Activated effector memory CD4-positive, alpha-beta T cell treated with Interleukin-2 at 50 U/mL for 16 hours (primary cell): ENCODE data around the gene MED13.
"Not testable (repeated sequence)": the region's sequence is repeated elsewhere in the genome, so short reads cannot be mapped to it uniquely, and the experiment has no call there.

Source experiments
- DNase-seq: peaks from one replicate; pipeline ENCODE4 v3.0.0-alpha.2; 2020

Gene MED13

DNA sequence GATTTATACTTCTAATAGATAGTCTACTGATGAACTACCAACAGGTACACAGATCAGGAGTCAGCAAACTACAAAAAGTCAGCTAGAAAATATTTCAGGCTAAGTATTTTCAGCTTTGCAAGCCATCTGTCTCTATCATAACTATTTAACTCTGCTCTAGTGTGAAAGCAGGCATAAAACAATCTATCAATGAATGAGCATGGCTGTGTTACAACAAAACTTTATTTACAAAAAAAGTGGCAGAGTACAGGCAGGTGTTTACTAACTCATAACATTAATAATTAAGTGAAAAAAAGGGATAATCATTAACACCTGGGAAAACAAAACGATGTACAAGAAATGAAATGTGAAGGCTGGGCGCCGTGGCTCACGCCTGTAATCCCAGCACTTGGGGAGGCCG lies 15.8 kb downstream of the MED13 start:
- no peak for DNase-seq

- DNase-seq: no peak
Observed at GRCh38 chr17:62048262-62048661, 16.8 kb downstream of the MED13 start.

- DNase-seq: no peak
Observed at GRCh38 chr17:62045517-62045916, 19.6 kb downstream of the MED13 start.

GRCh38 chr17:62045109-62045508 lies 20.0 kb downstream of the MED13 start:
- no peak for DNase-seq

GRCh38 chr17:62043602-62044001 lies 21.5 kb downstream of the MED13 start:
- no peak for DNase-seq

DNA sequence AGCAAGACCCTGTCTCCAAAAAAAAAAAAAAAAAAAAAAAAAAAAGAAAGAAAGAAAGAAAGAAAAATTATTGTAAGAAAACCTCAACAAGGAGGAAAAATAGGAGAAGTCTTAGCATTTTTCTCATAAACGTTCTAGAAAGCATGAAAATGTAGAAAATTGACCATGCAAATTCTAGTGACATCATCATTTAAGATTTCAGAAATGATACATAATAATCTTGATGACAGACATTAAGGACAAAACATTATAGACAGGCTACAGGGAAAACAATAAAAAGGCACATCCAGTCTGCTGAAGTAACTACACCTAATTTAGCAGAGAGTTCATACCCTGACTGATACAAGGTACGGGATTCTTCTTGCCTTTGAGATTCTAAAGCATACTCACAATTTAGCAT lies 21.9 kb downstream of the MED13 start:
- DNase-seq: no peak

- DNase-seq: no peak
Observed at GRCh38 chr17:62038248-62038647, 26.8 kb downstream of the MED13 start.

GRCh38 chr17:62033317-62033716 lies 31.8 kb downstream of the MED13 start:
- DNase-seq: no peak

- no peak for DNase-seq
Observed at GRCh38 chr17:62032480-62032879, 32.6 kb downstream of the MED13 start.

- DNase-seq: no peak
Observed at GRCh38 chr17:62030264-62030663, 34.8 kb downstream of the MED13 start.

DNA sequence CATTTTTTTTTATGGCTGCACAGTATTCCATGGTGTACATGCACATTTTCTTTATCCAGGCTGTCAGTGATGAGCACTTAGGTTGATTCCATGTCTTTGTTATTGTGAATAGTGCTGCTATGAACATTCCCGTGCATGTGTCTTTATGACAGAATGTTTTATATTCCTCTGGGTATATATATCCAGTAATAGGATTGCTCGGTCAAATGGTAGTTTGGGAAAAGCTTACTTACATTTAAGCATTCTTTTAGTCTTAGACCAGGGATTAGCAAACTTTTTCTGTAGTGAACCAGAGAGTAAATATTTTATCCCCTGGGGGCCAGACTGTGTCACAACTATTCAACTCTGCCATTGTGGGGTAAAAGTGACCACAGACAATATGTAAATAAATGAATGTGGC lies 40.2 kb downstream of the MED13 start:
- DNase-seq: no peak

GRCh38 chr17:62017912-62018311 lies 47.2 kb downstream of the MED13 start:
- no peak for DNase-seq

GRCh38 chr17:62017496-62017895 lies 47.6 kb downstream of the MED13 start:
- no peak for DNase-seq

DNA sequence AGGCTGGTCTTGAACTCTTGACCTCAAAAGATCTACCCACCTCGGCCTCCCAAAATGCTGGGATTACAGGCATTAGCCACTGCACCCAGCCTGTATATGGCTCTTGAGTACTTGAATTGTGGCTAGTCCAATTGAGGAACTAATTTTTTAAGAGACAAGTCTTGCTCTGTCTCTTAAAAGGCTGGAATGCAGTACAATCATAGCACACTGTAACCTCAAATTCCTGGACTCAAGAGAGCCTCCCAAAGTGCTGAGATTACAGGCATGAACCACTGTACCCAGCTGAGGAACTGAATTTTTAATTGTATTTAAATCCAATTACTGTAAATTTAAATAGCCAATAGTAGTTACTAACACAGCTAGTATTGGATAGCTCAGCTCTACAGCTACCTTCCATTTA lies 50.6 kb downstream of the MED13 start:
- no peak for DNase-seq

DNA sequence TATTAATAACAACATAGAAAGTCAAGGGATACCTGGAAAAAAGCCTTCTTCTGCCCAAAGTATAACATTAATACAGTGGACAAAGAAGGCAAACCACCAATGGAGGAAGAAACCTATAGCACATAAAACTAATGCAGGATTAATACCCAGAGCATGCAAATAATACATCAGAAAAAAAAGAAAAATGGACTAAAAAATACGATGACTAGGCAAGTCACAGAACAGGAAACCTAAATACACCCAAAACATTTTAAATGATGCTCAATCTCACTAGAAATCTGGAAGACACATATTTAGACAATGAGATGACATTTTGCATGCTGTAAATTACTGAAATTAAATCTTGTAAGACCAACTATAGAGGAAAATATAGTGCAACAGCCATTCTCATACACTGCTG lies 55.9 kb downstream of the MED13 start:
- no peak for DNase-seq

DNA sequence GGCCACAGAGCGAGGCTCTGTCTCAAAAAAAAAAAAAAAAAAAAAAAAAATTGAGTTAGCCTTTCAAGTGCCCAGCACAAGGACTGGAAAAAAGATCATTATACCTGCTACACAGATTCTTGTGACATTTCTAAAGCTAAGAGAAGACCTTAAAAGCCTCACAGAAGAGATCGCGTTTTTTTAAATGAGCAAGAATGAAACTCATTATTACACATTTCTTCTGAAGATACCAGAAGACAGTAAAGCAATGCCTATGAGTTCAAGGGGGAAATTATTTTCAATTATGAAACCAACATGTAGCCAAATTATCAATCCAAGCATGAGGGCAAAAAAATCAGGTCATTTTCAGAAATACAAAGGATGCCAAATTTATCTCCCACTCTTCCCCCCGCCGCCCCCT lies 56.8 kb downstream of the MED13 start:
- no peak for DNase-seq

DNA sequence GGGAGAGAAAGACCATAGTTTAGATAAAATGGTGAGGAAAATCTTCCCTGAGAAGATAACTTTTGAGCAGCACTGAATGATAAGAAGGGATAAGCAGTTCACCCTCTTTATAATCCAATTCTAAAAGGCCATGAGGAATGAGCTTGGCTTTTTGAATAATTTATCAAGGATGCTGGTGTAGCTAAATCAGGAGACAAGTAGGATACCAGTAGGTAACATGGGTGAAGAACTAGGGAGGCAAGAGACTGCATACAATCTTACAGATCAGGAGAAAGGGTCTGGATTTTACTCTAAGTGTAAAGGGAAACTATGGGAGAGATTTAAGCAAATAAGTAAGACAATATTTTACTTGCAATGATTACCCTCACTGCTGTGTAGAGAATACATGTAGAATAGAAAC lies 60.7 kb downstream of the MED13 start:
- no peak for DNase-seq

GRCh38 chr17:62003141-62003540 lies 61.9 kb downstream of the MED13 start:
- DNase-seq: not testable (repeated sequence)

GRCh38 chr17:62001105-62001504 lies 64.0 kb downstream of the MED13 start:
- no peak for DNase-seq

DNA sequence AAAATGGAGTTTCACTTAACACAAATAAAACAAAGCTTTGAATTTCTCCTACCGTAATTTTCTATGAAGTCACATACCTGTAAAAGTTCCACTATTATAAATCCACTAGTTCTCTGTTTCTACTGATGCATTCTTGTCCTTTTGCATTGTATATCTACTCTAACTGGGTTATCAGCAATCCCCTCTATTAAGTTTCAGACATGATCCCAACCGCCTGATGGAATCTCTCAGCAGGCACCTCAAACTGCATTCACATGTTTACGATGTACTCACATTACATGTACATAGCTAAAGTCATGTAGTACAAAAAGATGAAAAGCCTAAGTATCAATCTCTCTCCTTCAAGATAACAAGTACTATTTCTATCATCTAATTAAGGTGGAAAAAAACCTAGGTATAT lies 64.9 kb downstream of the MED13 start:
- DNase-seq: no peak

DNA sequence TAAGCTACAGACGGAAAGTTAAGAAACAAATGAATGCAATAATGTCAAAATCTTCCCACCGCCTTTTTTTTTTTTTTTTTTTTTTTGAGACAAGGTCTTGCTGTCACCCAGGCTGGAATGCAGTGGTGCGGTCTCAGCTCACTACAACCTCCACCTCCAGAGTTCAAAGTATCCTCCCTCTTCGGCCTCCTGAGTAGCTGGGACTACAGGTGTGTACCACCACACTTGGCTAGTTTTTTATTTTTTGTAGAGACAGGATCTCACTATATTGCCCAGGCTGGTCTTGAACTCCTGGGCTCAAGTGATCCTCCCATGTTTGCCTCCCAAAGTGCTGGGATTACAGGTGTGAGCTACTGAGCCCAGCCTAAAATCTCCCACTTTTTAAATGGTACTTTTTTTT lies 66.5 kb downstream of the MED13 start:
- not testable (repeated sequence) for DNase-seq

GRCh38 chr17:61997664-61998063 lies 67.4 kb downstream of the MED13 start:
- no peak for DNase-seq

DNA sequence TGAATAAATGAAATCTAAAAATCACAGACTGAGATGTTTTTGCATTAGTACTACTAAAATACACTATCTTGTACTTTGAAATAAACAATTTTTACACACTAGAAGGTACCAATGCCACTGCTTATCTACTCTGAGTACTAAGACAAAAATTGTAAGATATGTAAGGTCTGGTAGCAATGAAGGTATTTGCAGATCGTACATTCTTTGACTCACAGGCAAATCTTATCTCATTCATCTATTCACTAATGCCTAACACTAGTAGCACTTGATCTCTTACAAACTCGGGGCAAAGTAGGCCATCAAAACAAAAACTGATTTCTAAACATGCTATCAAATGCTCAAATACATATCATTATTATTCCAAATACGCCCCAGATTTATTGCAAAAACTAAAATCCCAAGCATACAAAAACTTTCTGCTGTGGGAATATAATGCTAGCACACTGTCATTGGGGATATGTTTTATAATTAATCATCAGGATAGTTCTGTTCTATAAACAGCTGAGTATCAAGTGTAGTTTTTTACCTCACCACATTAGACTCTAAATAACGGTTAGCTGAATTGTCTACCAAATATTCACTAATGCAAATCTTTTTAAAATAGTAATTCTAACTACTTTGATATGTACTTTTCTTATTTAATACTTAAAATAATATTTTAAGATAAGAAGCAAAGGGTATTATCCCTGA lies 68.0 kb downstream of the MED13 start:
- DNase-seq: no peak

DNA sequence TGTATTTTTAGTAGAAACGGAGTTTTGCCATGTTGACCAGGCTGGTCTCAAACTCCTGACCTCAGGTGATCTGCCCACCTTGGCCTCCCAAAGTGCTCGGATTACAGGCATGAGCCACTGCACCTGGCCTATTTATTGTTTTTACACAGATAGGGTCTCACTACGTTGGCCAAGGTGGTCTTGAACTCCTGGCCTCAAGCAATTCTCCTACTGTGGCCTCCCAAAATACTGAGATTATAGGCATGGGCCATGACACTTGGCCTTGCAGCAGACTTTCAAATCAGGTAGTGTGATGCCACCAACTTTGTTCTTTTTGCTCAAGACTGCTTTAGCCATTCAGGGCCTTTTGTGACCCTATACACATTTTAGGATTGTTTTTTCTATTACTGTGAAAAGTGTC lies 75.6 kb downstream of the MED13 start:
- no peak for DNase-seq

GRCh38 chr17:61986898-61987297 lies 78.2 kb downstream of the MED13 start:
- DNase-seq: no peak

DNA sequence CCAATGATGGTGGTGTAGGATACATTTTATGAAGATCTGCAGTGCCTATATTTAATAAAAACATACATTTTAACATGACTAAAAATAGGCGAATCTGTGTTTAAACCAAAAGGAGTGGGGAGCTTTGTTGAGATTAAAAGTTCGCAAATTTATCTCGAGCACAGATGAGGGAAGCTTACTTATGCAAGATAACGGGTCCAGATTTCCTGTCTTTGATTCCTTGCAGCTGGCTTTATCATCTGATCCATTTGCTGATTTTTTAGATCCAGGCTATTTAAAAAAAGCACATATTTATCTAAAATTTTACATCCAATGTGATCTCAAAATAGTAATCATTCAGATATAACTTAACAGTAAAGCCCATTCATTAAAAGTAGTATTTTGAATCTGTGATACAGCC lies 80.3 kb downstream of the MED13 start:
- no peak for DNase-seq
